Breast epithelium (tissue), 3 donors: ENCODE measurements around the gene TP53BP2.

Experiments
- CTCF ChIP-seq, 3 donors: fragments of 450-650 bp; IDR thresholded peaks; one replicate each; pipeline ENCODE4 v1.5.1; 2016 to 2017; ENCODE audit warnings: antibody characterized with exemption in 3 of 3, mild to moderate bottlenecking in 3 of 3, moderate library complexity in 3 of 3
- POLR2A ChIP-seq: fragments of 450-650 bp; IDR thresholded peaks from one replicate; pipeline ENCODE4 v1.6.1; 2016; ENCODE audit warnings: antibody characterized with exemption, mild to moderate bottlenecking, moderate library complexity

- TF ChIP-seq CTCF (IDR thresholded peaks at IDR 0.05) (no peak), POLR2A (no peak)
Observed at GRCh38 chr1:223755432-223755792, 90.3 kb downstream of the TP53BP2 start.
